HG02571 (cell line): Measurements from ENCODE around the gene AMZ1.
"Not testable (repeated sequence)": the region's sequence is repeated elsewhere in the genome, so short reads cannot be mapped to it uniquely, and the experiment has no call there.

Experiments
- ATAC-seq: cut with Tn5 transposase; IDR thresholded peaks from one replicate; pipeline ENCODE4 v1.9.1; 2021; ENCODE audit warnings: mild to moderate bottlenecking, moderate library complexity; ENCODE audit not compliant: unreplicated experiment

AMZ1 gene

GRCh38 chr7:2710286-2710655 is 22.3 kb downstream of the AMZ1 start:
- peak; percentile 48 for ATAC-seq

DNA sequence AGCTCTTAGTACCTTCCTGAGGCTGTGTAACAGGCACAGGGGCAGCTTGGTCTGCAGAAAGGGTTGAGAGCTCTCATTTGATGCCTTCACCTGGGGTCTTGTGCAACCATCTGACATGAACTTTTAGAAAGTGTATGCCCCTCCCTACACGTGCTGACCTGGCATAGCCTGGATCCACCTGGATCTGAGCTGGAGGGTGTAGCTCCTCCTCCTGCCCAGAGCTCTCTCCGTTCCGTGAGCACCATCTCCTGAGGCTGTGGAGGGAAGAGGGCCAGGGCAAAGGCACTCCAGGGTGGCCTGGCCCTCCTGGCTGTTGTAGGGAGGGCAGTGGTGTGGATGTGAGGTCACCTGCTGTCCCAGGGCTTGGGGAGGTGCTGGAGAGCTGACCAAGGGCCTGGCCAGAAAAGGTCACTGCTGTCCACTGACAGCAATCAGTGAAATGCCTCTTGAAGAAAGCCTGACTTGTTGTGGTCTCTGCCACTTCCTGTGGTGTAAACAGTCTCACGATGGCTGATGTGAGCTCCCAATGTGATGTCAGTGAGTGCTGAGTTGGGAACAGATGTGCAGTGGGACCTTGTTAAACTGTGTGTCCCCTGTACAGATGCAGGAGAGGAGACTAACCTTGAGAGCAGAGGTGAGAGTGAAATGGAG is 23.0 kb downstream of the AMZ1 start:
- ATAC-seq: no peak

GRCh38 chr7:2711895-2712675 is 24.1 kb downstream of the AMZ1 start:
- ATAC-seq: no peak

- ATAC-seq: no peak
These were observed 25.4 kb downstream of the AMZ1 start for GRCh38 chr7:2713370-2713769.

GRCh38 chr7:2713978-2714377 is 26.0 kb downstream of the AMZ1 start:
- no peak for ATAC-seq

GRCh38 chr7:2714636-2715035 is 26.6 kb downstream of the AMZ1 start:
- ATAC-seq: no peak

DNA sequence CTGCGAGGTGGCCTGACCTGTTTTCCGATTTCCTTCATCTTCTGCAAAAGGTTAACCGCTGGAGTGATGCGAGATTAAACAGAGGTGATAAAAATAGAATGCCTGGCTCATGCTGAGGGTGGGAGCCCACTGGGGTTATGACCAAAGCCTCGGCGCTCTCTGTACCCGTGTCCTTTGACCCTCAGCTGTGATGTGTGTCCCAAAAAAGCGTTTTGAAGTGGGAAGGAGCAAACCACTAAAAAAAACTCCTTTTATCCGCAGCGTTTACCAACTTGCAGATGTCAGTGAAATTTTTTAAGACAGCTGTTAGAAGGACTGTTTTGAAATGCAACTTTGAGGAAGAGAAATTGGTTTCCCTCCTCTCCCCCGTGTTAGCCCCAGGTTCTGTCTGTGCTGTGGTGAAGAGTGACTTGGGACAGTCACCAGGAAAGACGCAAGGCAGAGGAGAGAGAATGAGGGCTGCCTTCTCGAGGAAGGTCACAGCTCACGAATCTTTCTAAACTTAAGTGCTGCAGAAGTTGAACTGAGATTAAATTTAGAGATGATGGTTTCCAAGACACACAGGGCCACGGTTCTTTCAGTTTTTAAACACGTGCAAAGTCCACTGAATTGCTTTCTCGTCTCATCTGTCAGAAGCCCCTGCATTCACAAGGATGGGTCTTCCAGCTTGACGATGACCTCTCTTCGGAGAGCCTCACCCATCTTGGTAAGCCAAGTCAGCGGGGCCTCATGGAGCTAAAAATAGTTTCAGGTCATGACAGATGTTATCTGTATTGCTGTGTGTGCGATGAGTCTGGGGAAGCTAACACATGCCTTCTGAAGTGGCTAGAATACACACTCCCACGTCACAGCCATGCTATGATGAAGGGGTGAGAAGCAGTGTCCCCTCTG is 27.6 kb downstream of the AMZ1 start:
- no peak for ATAC-seq

- no peak for ATAC-seq
These were observed 28.5 kb downstream of the AMZ1 start for GRCh38 chr7:2716488-2716887.

GRCh38 chr7:2716906-2717292 is 28.9 kb downstream of the AMZ1 start:
- no peak for ATAC-seq

DNA sequence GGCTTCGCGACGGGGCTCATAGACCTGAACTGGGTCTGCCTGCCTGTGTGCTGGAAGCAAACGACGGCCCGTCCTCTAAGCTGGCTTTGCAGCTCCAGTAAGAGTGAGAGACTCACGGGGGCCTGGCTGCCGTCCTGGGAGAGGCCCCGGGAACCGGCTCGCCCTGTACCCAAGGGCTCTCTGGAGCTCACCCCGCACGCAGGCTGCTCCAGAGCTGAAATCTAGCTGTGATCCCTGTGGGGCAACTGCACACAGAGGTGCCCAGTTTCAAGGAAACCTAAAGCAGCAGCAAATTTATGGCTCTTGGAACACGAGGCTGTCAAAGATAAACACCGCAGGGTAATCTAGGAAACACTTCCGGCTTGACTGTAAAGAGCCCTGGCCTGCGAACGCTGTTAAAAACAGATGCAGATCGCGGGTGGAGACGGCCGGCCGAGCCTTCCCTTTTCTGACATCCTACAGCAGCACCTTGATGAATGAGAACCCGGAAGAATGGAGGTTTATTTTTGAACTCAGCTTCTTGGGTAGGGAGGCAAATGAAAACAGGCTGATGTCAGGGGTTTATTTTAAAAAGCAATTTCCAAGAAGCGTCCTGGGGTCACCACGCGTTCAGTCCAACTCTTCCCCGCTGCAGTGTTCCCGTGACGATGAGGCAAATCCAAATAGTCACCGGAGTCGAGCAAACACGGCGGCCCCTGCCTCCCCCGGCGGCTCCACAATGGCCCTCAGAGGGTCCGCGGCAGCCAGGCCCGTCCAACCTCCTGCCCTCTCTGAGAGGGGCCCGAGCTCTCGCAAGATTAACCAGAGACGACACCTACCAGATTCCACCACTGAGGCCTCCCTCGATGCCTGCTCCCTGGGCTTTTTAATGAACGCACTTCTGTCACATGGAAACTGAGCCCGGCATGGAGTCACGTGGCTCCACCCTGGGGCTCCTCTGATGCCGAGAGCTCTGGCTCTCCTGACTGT is 29.6 kb downstream of the AMZ1 start:
- ATAC-seq: no peak

GRCh38 chr7:2718296-2718965 is 30.4 kb downstream of the AMZ1 start:
- no peak for ATAC-seq

- ATAC-seq: no peak
These were observed 31.0 kb downstream of the AMZ1 start for GRCh38 chr7:2719007-2719406.

DNA sequence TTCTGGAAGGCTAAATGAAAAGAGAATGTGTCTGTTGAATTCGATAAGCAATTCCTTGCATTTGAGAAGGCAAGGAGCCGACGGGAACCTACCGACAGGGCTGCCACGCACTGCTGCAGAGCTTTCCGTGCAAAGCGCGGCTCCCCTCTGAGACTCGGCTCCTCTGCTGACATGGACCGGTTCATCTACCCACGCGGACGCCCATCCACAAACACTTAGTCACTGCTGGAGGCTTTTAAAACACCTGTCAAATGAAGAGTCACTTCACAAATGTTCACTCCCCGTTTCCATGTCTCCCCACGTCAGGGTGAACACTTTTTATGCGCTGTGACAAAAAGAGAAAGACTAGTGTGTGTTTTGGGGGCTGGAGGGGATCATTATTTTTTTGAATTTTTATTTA is 32.0 kb downstream of the AMZ1 start:
- ATAC-seq: no peak

GRCh38 chr7:2721842-2722241 is 33.8 kb downstream of the AMZ1 start:
- ATAC-seq: no peak

DNA sequence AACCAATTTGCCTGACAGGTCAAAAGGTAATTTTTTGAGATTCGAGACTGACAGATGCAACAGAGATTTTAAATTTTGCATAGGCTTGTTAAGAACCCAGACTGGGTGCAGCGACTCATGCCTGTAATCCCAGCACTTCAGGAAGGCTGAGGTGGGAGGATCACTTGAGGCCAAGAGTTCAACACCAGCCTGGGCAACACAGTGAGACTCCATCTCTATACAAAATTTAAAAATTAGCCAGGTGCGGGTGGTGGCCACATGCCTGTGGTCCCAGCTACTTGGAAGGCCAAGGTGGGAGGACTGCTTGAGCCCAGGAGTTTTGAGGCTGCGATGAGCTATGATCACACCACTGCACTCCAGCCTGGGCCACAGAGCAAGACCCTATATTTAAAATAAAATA is 34.6 kb downstream of the AMZ1 start:
- no peak for ATAC-seq

- ATAC-seq: no peak
These were observed 35.3 kb downstream of the AMZ1 start for GRCh38 chr7:2723138-2723850.

DNA sequence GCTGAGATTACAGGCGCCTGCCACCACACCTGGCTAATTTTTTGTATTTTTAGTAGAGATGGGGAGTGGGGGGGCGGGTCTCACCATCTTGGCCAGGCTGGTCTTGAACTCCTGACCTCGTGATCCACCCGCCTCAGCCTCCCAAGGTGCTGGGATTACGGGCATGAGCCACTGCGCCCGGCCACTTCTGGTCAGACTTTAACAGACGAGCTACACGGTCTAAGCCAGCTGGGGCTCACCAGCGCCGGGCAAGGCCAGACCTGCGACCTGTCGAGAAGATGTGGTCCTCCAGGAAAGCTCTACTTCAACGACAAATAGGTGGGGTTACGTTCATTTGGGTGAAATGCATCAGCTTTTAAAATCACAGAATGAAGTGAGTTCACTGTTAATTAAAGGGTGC is 36.0 kb downstream of the AMZ1 start:
- ATAC-seq: not testable (repeated sequence)

DNA sequence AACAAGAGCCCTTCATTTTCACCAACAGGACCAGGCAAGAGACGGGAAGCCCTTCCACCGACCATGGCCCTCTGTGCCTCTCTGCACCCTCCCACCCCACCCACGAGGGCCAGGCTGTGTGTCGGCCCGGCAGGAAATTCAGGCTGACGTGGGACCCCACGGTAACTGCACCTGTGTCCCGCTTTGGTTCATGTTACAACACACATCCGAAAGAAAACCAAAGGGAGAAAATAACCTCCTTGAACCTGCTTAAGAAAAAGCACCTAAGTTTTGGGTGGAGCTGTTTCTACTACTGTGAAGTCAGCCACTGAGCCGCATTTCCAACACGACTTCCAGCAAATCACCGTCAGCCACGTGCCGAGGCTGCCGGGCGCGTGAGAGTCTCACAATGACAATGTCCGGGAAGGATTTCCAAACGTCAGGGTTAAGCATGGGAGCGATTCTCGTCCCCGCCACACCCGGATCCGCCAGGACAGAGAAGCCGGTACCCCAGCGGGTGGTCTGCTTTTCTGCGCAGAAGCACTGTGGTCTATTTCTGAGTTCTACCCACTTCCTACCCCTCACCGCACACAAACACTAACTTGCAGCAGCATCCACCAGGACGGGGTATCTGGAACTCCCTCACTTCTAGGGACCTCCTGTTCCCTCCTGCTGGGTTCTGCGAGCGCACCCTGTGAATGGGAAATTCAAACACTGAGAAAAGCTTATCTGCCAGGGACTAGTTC is 36.6 kb downstream of the AMZ1 start:
- no peak for ATAC-seq
